ENCODE results near the gene MRPS15.

- TF ChIP-seq CTCF (IDR thresholded peaks at IDR 0.05; ENCODE audit: insufficient read depth, low read length): no peak
- TF ChIP-seq GABPA (IDR thresholded peaks at IDR 0.05; ENCODE audit: low read depth): no peak
Observed at GRCh38 chr1:36486093-36486438, 21.9 kb upstream of the MRPS15 start.

Measured in HL-60 (cell line).